Esophagus mucosa (tissue), 1 donor: Measurements from ENCODE around the gene SERPINB12. TPM values are rescaled to one million over a fixed set of nuclear protein-coding genes. Genes with fewer than 3 reads are reported as not detected.
A peak's percentile ranks its signal among the peaks of the same experiment; 100 is the strongest.

ENCODE experiments used
- ATAC-seq: fragments of 200-7000 bp; cut with Tn5 transposase; one replicate; pipeline ENCODE4 v1.9.1; 2020
- total RNA-seq: library from RNA; stranded (reverse); gene quantifications from one replicate; pipeline ENCODE4 v1.2.4, GENCODE V29; 2023
- donor health status: DM: yes; HTN: yes; CAD: no.

The SERPINB12 gene, protein sequence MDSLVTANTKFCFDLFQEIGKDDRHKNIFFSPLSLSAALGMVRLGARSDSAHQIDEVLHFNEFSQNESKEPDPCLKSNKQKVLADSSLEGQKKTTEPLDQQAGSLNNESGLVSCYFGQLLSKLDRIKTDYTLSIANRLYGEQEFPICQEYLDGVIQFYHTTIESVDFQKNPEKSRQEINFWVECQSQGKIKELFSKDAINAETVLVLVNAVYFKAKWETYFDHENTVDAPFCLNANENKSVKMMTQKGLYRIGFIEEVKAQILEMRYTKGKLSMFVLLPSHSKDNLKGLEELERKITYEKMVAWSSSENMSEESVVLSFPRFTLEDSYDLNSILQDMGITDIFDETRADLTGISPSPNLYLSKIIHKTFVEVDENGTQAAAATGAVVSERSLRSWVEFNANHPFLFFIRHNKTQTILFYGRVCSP
- total RNA-seq = 0.60 TPM

DNA sequence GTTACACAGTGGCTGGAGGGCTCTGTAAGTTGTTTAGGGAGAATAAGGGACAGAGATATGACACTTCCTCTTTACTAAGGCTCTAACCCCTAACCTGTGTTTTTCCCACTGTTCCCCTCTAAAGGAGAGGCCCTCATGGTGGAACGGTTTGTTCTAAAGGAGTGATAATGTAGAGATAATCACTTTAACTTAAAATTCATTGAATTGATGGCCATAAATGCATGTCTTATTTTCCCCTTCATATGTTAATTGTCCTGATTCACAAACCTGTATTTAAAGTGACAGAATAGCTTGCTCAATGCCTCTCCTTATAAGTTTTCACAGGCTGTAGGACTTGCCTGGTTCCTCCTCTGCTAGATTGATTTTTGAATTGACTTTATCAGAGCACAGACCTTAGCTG, at the start of gene SERPINB12:
Gene SERPINB12, plus strand, starts transcription at position 301 of the 400 bp plus-strand sequence. CDS start 13,791 bp downstream, outside the sequence.
- ATAC-seq = no peak

DNA sequence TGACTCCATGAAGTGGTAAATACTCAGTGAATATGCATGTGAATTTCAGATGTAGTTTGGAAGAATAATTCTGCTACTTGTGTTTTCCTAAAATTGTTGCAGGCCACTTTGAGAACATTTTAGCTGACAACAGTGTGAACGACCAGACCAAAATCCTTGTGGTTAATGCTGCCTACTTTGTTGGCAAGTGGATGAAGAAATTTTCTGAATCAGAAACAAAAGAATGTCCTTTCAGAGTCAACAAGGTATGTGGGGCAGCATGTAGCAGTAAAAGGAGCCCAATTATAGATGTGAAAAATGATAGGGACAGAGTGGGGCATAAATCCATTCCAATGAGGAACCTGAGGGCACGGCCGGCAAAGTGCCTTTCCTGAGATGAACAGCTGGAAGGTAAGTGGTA, 49.3 kb upstream of the SERPINB12 start:
- no peak for ATAC-seq

DNA sequence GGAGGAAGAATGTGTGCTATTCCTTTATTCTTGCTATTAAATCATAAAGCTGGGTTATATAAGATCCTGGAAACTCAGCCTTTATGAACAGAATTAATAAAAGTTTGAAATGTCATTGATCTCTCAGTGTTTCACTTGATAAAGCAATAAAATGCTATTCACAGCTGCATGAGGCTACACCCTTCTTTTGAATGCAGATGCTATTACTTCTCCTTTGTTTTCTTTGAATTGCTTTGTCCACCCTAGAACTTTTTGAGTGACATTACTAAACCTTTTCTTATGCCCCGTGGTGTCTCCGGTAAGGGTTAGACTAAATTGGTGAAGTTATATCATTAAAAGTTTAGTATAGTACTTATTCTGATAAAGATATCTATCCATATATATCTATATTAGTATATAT, 46.5 kb upstream of the SERPINB12 start:
- ATAC-seq = no peak

DNA sequence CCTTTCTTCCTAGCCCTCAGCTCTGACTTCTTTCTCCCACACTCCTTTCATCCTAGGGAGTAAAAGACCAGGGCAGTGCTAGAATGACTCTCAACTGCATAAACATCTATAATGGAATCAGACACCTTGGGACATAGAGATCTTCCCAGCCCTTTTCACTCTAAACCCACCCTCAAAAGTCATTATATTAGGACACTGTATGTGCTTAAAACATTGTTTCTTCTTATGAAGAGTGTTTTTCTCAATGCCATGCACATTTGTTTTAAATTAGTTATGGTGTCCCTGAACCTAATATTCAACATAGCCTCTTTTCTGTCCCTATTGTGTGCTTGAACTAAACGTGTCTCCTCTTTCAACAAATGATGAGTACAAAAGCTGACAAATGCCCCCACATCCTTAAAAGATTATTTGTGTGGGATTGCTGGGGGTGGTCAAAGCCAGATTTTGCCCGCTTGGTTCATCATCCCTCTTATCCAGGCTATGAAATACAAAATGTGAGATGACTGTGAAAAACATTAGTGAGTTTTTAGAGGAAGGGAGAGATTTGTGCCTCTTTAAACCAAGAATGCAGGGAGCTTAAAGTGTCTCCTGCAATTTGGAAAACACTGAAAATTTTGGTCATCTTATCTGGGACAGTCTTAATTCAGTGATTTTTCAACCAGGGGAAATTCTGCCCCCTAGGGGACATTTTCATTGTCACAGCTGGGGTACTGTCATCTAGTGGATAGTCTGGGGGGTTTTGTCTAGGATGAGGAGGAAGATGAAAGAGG, 36.4 kb upstream of the SERPINB12 start:
- ATAC-seq = peak; percentile 44

DNA sequence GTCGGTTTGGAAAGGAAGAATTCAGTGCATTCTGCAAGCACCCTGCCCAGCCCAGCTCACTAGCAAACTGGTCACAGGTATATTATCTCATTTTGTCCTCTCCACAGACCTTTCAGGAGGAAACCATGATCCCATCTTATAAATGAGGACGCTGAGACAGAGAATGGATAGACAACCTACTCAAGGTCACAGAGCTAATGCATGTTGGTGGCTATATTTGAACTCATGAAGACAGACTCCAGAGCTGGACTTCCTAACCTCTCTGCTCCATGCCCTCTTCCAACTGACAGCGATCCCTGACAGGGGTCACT, 35.9 kb upstream of the SERPINB12 start:
- ATAC-seq = no peak

DNA sequence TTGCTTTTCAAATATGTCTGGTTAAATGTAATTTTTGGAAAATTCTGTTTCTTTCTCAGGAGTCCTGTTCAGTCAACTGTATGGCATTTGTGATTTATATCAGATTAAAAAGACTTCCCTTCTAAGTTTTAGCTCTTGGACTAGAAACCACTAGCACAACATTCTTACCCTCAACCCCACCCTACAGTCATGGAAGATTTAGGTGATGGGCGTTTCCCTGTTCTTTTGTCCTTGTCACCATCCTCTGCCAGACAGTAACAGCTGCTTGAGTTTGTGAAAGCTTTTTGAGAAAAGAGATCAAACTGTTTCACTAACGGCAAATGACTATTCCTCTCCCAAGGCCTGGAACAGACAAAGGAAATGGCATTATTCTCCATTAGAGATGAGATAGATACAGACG, 33.6 kb upstream of the SERPINB12 start:
- ATAC-seq = peak; percentile 46

DNA sequence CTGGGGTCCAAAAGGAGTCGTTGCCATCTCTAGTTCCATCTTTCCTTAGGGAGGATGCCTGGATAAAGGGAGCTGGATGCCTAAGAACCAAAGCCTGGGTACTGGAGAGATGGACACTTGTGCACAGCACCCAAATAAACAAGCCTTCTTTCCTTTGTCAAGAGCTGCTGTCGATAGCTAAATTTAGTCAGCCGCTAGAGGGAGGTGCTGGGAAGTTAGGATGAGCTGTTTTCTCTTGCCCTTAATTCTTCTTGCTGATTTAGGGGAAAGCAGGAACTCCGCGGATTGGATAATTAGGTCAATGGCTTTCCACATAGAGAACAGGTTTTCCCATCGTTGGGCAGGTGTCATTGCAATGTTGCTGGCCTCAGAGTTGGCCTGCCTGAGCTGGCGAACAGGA, 30.9 kb upstream of the SERPINB12 start:
- peak; percentile 68 for ATAC-seq

DNA sequence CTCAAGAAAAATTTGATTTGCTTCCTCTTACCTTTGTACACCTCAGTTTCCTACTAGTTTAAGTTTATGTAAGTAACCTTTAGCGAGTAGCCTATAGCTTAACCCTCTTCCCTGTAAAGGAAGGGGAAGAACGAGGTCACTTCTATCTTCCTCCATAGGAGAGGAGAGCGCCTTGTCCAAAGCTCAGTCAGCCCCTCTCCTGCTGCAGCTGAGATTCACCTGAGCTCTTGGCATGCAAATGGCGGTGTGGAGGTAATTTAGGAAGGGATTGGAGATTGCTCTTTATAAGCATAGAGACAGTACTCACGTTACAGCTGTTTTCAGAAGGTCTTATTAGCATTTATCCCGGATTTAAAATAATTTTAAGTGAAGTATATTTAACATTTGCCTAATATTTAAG, 27.8 kb upstream of the SERPINB12 start:
- ATAC-seq = no peak

DNA sequence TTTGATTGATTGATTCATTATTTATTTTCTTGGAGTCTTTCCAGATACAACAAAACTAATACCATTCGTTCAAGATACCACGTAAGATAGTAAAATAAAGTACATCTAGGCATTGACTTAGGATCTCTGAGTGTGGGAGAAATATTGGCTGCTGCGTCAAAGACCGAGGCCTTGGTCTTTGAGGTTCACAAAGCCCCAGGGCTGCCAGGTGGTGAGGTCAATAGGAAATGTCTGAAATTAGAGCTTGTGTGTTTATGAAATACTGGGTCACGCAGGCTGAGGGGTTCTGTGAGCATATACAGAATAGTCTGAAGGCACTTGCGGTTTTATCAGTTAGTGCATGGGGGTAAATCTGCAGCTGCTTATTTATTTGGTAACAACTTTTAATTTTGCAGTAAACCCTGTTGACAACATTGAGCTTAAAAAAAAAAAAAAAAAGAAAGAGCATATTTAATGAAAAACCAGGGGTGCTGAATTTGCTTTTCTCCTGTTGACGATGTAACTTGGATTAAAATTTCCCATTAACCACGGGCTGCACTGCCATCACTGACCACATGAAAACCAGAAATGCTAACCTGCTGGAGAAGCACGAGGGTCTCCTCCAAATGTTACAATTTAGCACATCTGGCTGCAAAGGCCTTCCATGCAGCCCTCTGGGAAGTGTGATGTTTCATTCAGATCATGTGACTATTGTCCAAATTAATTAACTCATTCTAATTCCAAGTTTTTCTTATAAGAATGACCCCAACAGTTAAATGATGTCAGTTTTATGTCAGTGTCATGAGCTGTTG, 27.1 kb upstream of the SERPINB12 start:
- no peak for ATAC-seq

DNA sequence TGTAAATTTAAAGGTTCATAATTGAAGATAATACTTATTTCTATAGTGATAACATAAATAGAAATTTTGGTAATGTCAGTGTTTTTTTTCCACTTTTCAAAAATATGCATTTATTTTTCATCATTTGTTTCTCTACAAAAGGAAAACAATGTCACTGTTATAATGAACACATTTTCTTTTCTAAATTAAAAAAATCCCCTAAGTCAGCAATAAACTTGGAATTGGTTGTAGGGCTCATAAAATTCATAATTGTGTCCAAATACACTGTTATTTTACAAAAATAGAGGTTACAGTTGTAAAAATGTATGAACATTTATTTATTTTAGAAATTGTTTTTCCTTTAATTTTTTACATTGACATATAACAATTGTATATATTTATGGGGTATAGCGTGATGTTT, 26.4 kb upstream of the SERPINB12 start:
- no peak for ATAC-seq

DNA sequence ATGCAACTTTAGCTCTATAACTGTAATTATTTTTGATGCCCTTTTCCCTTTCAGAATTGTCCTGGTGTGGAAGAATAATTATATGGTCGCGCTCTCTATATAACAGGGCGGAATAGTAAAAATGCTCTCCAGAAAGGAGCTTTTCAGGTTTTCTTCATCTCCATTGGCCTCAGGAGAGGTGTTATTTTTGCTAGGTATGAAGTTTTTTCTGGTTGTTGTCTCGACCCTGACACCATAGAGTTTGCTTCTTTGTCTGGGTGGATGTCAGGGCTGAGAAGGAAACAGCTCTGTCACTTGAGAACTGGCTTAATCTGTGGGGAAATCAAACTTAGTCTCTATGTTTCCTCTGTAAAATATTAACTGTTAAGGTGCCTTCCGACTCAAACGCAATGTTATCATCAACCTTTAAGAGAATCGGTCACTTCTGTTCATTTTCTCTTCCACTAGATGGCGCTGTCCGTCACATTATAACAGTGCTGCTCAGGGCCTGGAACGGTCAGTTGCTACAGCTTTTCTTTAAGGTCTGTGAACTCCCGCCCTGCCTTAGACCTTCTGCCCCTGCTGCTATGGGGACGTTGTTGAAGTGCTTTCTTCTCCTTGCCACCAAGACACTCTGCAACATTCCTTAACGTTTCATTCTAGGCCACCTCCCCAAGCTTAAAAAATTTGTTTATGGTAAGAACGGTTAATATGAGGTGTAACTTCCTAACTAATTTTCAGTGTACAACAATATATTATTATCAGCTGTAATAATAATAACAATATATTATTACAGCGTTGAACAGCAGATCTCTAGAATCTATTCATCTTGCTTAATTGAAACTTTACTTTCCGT, 23.8 kb upstream of the SERPINB12 start:
- ATAC-seq = peak; percentile 74

DNA sequence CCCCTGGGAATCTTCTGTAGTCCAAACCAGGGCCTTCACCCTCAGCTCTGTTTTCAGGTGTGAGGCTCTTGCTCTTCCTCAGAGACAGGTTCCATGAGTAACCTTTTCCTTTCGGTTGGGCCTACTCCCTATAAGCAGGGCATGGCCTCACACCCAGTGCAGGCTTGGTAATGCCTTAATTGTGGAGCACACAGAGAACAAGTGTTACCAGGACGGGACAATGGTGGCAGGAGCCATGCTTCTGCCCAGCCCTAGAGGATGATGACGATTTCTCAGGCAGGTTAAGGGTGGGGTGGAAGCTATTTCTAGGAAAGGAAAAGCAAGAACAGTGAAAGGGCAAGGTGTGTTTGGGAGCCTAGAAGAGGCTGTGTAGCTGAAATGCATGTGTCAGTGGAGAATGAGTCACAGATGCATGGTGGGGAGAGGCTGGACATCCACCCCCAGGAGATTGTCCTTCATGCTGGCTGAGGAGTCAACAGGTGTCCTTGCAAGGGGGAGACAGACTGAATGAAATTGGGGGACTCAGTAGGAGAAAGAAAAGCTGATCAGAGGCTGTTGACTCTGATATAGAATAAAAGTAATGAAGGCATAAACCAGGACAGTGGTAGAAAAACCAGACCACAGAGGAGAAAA, 22.0 kb upstream of the SERPINB12 start:
- peak; percentile 97 for ATAC-seq

DNA sequence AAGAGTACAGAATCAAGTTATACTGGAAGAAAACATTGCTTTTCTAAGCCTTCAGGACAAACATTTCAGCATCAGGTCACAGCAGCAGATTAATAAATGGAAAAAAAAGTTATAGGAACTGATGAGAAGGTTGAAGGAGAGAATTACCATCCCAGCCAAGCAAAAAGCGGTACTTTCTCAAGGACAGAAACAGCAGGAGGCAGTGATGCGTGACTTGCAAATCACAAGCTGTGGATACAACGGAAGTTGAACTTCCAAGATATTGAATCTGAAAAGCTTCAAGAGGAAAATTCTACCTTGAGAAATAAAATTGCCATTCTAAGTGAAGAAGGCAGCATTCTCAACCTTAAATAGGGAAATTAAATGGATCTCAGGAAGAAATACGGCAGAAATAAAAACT, 18.5 kb upstream of the SERPINB12 start:
- ATAC-seq = no peak

DNA sequence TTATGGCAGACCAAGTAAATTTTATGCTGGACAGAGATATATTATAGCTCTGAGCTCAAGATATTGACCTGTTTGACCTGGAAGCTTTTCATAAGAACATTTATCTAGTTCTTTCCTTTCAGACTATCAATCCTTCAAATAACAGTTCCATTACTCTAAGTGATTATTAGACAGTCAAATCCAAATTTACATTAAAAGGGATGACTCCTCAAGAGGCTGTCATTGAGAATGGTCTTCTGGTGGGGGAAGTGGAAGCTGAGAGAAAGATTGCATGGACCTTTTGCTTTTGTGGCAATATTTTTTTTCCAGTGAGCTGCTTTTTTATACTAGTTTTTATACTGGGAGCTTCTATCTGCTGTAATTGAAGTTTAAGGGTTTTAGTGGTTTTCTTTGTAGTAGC, 14.9 kb upstream of the SERPINB12 start:
- no peak for ATAC-seq

DNA sequence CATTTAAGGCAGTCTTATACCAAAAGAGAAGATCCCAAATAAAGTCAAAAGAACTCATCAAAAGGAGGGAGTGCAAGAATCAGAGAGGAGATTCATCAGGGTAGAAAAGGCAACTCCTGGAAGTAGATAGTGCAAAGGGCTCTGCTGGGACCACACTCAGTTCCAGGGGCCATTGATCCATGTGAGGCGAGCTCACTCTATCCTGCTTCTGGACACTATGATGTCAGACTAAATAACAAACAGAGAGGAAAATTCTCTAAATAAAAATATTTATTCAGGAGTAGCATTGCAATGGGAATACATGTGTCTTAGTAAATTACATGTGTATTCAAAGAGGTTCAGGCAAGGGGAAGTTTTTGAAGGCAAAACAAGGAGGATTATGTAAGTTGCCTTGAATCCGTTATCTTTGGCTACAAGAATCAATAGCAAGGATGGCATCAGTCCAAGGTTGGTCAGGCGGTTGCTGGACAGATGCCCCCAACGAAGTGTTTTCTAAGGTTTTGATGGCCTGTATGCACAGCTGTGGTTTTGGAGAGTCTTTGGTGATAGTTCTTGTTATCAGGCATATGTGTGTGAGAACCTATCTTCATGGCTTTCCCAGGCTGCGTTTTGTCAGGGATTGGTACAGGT, 13.2 kb upstream of the SERPINB12 start:
- no peak for ATAC-seq

DNA sequence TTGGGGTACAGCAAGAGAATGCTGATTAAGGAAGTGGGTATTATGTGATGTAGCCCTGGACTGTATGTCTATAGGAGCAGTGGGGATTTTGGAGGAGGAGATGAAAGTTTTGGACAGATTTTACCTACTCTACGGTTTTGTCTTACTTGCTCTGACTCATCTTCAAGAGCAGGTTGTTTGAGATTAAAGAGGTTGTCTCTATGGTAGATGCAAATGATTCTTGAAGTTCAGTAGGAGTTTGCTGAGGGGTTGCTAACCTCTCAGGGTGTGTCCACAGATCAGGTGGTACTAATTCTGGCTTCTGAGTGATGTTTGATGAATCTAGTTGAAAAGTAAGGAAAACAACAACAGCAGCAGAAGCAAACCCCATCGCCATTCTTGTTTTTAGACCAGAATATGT, 9.7 kb upstream of the SERPINB12 start:
- ATAC-seq = peak; percentile 71

DNA sequence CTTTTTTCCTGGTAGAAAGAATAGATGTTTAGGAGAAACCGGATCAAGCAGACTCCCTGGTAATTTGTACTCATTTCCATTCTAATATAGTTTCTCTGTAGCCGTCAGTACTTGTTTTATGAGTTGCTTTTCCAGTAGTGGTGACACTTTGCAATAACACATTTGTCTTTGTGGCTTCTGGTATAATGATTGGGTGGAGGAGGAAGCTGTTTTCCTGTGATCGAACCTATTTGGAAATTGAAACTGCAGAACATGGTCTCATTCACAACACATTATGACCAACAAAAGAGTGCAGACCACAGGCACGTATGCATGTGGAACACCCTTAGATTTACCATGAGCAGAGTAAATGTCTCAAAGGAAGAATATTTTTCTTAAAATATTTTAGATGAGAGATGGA, 7.6 kb upstream of the SERPINB12 start:
- ATAC-seq = peak; percentile 67

DNA sequence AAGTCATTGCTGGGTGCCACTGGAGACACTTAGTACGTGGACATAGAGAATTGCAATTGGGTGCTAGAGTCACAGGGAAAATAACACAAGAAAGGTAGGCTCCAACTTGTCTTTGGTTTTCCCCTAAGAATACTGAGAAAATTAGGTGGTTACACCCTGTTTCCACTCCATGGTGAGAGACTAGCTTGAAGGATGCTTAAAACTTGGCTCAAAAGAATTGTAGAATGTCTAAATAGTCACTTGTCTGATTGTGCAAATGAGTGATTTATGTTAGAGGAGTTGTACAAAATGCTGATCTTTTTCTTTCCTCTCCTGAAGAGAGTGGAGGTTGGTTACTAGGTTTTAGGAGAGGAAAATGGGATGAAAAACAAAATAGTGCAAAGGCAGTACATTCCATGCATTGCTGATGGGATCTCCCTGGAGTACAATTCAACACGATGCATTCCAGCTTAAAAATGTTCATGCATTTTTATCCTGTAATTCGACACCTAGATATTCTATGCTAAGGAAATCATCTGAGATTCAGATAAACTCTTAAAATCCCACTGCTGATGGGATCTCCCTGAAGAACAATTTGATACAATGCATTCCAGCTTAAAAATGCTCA, 2.2 kb upstream of the SERPINB12 start:
- no peak for ATAC-seq

DNA sequence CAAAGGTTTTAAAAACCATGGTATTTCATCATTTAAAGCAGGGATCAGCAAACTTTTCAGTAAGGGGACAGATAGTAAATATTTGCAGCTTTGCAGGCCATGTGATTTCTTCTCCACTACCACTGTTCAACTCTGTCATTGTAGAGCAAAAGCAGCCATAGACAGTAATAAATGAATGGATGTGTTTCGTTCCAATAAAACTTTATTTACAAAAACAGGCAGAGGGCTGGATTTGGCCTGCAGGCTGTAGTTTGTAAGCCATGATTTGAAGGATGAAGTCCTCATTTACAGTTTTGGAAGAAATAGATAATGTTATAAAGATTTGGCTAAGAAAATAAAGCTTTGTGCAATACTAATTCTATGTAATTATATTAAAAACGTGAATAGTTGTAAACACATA, 1.8 kb downstream of the SERPINB12 start:
- no peak for ATAC-seq

DNA sequence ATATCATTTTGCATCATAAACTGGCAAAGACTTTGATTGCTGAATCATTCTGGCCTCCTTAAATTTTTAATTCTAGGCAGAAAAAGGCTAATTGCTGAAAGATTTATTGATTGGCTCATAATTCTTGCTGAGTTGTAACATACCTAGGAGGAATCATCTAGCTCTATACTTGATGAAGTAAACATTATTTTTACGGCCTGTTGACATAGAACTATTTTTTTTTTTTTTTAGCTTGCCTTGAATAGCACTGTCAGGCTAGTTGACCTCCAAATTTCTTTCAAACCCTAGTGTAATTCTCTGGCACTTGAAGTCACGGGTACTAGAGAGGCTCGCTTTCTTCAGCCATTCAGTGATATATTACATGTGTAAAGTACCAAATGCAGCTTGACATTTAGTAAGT, 2.8 kb downstream of the SERPINB12 start:
- no peak for ATAC-seq

DNA sequence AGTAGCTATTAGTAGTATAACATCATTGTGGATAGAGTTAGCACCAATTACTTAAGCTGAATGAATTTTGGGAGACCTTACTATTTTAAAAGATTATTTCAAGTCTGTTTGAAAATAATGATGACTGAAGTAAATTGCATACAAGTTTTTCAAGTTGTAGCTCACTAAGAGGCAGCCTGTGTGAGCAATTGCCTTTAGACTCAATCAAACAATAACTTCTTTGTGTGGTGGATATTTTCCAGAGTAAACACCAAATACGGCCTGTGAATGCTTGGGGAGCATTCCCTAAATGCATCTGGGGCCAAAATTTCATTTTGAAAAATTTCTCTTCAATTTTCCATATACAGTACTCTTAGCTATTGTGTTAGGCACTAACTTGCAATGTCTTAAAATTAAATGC, 7.9 kb downstream of the SERPINB12 start:
- ATAC-seq = peak; percentile 68
